ENCODE data around the gene C5orf47.

- no peak for TF ChIP-seq POLR2AphosphoS5 (IDR thresholded peaks at IDR 0.05; ENCODE audit: low read depth, low read length)
- no peak for TF ChIP-seq REST (IDR thresholded peaks at IDR 0.05; ENCODE audit: insufficient read depth in 1 of 2, low read depth in 2 of 2, low read length in 2 of 2)
- TF ChIP-seq TAF1 (IDR thresholded peaks at IDR 0.05; ENCODE audit: borderline replicate concordance, insufficient read depth, low read length): no peak
- no peak for TF ChIP-seq SIN3A (IDR thresholded peaks at IDR 0.05; ENCODE audit: borderline replicate concordance, insufficient read depth, low read length)
These were observed 28.0 kb upstream of the C5orf47 start for GRCh38 chr5:173960986-173961385.

Measured in PFSK-1 (cell line).